G401.6 (cell line): ENCODE results near the gene SMAD3.

ENCODE experiments used
- FAIRE-seq: peaks from 2 replicates; lab custom pipeline; 2012; peaks lifted over from hg19 to GRCh38; lab: Jason Lieb, UNC

Gene SMAD3

DNA sequence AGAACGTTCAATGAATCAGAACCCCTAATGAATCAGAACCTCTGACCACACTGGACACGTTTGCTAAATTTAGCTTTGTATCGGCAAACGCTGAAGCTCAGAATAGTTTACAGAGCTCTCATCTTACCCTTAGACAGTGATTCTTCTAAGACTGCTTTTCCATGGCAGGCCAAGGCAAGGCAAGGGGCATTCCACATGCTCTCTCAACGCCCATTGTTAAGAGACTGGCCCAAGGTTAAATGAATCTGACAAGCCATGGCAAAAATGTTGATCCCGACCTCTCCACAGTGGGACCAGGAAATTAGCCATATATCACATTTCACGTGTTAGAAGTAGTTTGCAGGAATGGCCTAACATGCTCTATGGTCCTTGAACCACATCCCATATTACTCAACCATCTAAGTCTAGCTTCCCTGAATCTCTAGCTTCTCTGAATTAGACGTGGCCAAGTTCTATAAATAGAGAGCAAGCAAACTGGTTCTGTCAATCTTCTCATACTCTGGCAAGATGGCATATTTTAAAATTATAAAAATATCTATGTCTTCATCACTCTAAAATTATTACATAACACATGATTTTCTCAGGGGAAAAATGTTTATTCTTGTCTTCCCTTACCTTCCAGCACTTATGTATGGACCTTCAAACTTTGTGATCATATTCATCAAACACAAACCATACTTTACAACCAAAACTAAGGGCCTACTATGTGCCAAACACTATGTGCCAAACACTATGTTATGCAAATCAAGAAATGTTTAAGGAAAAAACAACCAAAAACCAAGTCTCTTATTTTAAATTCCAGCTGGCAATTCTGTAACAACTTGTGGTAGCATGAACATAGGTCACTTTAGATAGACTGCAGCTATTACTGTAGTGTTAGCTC is 134.7 kb downstream of the SMAD3 start:
- no peak for FAIRE-seq

DNA sequence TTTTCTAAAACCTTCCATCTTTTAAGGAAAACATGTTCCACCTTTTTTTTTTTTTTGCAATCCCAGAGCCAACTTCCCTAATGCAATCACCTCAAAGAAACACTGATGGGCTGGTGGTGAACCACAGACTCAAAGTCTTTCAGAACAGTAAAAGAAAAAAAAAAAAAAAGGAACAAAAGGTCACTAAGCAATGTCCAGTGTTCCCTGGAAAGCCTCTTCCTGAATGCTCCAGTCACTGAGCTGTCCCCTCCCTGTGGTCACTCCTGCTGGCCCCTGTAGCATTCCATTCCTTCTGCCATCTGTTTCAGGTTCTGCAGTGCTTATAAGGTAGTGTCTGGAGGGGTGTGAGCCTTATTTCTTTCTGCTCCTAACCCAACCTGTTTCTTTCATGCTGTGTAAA is 135.7 kb downstream of the SMAD3 start:
- FAIRE-seq = no peak

DNA sequence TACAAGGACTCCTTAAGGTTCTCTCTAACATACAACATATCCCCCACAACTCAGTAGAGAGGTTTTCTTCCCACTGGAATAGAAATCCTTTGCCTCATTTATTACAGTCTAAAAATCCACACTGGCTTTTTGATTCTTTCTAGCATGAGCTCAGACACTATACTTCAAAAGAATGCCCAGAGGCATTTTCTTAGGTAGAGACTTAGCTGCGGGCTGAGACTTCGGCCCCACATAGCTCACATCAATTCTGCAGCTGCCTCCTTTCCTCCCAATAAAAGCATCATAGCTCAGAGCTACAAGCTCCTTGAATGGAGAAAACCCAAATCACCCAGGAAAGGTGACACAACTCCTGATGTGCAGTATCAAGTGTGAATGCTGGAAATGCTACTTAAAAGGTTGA is 136.7 kb downstream of the SMAD3 start:
- FAIRE-seq = no peak

DNA sequence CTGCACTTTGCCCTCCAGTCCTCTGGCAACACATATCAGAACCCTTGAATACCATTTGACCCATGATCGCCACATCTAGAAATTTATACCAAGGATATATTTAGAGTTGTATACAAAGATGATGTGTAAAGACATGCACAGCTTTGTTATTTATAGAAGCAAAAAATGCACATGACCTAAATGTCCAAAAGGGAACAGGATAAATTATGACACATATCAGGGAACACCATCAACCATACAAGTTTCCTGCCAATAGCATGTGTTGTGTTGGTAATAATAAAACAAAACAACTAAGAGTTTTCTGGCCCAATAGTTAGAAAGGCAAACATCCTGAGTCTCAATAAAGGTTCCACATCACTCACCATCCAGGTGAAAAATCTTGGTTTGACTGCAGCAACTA is 137.6 kb downstream of the SMAD3 start:
- no peak for FAIRE-seq

DNA sequence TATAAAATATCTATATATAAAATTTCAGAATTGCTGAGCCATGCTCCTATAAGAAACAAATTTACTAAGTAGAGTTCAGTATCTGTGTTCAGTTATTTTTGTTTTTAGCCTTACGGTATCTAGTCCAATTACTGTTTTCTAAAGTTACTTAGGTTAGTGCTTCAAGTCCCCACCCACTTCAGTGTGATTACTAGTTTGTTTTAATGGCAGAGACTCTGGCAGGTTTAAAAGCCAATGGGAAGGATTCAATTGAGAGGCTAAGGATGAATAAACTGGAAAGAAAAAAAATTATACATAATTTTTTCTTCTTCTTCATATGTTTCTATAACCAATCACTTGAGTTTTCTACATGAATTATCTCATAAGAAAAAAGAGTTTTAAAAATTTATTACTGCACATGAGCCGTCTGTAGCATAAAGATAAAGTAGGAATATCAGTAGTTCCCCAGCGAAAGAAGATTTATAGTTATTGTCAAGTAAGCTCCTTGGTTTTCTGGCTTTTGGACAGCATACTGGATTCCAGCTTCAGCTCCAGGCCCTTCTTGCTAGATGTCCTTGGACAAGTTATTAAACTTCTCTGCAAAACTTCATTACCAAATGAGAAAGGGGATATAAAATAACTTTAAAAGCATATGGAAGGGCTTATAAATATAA is 142.3 kb downstream of the SMAD3 start:
- no peak for FAIRE-seq

DNA sequence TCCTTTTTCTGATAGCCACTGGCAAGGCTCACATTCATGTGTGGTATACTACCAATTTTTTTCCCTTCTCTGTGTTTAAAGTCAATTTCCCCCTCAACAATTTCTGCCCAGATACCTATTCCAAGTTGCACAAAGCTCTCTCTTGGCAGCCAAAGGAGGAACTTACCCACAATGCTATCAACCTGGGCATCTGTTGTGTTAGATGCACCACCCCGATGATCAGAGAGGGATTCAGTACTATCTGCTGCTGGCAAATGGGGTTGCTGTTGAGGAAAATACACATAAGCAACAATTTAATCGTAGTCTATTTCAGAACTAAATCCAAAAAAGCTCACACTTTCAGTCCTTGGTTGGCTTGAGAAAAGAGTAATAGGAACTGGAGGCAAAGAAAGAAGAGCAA is 143.0 kb downstream of the SMAD3 start:
- FAIRE-seq = no peak

DNA sequence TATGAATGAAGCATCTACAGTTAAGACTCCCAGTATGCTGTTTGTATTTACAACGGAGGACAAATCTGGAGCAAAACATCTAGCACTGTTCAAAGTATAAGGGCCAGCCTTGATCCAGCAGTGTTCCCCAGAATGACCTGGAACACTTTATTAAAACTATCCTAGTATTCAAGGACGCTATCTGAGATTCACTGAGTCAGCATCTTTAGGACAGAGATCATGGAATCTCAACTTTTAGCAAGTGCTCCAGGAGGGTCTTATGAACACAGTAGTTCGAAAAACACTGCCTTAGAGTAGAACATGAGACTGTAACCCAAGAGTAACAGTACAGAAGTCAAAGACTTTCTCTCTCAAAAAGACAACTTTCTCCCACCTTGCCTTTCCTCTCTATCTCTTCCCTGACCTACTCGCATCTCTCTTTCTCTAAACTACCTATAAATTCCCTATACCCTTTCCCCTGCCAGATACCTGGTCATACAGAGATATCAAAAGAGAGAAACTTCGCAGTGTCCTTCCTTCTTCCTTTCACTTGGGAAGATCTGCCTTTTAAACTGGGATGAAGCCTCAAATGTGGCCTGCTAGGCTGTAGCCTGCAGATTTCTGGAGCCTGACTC is 145.3 kb downstream of the SMAD3 start:
- no peak for FAIRE-seq

DNA sequence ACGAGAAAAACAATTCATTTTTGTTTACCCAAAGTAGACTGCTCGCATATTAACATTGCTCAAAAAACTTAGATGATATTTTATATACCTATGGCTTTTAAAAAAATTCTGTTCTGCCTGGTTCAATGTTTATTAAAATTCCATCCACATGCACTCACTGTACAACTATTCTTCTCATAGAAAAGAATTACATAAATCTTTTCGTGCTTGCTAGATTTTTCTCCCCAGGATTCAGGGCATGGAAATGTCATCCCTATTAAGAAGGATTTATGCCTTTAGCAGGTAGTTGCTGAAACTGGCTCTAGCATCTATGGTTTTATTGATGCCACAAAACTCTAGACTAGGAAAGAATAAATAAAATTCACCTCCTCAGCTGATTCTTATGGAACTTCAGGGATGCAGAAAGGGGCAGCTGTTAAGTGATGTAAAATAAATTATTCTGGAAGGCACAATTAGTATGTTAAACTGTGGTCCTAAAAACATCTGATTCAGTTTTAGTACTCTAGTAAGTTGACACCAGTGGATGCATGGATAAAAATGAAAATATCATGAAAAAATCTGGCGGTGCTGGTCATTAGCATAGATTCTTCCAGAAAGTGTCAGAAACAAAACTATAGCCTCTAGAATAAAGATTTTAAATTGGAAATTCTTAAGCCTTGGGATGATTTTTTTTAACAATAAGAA is 147.4 kb downstream of the SMAD3 start:
- peak; percentile 45 for FAIRE-seq

DNA sequence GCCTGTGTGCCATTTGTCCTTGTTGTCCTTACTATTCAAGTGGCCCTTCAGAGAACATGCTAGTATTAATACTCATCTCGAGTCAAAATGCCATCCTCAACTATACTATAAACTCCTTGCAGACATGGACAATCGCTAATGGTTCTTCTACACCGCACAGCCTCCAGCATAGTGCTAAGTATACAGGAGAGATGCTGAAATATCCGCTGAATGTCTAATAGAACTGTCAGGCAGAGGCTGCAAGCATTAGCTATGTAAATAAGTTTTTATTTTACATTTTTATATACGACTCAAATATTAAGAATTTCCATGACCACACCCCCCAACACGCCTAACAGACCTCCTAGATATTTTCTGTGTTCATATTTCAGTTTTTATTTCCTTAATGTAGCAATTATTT is 149.7 kb downstream of the SMAD3 start:
- no peak for FAIRE-seq

DNA sequence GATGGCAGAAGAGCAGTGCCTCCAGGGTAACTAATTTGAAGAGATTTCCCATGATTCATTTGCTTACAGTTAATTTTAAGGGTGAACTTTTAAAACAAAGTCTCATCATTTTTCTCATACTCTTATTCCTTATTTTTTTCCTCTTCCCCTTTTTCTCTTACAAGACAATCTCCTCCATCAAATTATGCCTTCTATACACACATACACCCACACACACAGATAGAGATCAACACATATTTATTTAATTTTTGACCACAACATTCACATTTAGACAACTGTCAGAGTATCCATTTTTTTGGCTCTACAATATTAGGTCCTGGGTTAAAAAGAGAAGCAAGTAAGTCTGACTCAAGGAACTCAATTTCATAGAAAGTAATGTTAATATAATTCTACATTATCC is 151.5 kb downstream of the SMAD3 start:
- FAIRE-seq = no peak

DNA sequence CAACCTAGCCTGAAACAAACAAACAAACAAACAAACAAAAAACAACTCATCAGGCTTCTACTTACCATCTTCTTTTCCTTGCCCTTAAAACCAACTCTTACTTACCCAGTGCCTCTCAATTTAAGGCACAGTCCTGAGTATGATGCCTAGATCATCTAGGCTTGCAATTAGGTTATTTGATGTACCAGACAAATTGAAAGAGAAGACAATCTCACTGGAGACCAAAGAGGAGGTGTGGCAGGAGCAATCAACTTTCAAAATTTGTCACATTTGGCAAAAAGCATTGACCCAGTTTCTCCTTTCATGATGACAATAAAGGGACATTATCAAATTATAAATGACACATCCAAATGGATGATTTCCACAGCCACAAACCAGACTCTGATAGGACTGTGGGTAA is 153.0 kb downstream of the SMAD3 start:
- no peak for FAIRE-seq

DNA sequence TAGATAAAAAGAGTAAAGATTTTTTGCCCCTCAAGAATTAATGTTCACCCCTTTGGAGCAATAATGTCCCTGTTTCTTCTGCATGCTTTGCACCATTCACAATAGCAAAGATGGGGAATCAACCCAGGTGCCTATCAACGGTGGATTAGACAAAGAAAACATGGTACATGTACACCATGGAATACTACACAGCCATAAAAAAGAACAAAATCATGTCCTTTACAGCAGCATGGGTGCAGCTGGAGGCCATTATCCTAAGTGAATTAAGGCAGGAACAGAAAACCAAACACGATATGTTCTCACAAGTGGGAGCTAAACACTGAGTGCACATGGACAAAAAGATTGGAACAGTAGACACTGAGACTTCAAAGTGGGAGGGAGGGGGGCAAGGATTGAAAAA is 153.9 kb downstream of the SMAD3 start:
- no peak for FAIRE-seq

DNA sequence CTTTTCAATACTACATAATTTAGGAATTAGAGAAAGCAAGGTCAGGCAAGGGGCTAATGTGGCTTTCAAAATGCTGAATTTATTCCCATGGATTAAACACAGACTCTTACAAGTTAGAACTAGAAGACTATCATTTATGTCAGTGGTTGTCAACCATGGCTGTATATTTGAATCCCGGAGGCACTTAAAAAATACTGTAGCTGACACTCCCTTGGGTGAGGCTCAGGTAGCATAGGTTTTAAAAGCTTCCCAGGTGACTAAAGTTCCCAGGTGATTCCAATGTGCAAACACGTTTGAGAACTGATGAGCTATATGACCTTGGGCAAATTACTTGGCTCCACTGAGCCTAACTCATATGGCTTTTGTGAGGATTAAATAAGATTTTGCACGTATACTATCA is 159.5 kb downstream of the SMAD3 start:
- no peak for FAIRE-seq

DNA sequence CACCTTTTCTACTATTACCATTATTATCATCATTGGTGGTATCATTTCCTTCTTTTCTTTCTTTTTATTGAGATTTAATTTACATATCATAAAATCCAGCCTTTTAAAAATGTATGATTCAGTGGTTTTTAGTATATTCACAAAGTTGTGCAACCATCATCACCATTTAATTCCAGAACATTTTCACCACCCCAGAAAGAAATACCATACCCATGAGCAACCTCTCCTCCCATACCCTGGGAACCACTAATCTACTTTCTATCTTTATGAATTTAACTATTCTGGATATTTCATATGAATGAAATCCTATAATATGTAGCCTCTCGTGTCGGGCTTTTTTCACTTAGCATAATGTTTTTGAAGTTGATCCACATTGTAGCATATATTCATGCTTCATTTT is 159.9 kb downstream of the SMAD3 start:
- FAIRE-seq = no peak

DNA sequence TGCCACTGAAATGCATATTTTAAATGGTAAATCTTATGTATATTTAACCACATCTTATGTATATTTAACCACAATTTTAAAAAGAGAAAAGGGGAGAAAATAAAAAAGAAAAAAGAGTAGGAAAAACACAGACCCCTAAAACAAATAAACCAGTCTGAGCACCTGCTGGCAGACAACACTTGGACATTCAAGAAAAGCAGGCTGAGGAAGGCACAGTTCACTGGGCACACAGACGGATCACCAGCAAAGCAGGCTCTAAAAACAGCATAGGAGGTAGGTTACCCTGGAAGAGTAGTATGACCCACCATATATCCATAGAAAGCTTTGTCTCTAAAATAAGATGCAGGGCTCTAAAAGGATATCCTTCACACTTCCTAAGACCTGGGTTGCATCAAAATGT is 162.0 kb downstream of the SMAD3 start:
- FAIRE-seq = no peak

DNA sequence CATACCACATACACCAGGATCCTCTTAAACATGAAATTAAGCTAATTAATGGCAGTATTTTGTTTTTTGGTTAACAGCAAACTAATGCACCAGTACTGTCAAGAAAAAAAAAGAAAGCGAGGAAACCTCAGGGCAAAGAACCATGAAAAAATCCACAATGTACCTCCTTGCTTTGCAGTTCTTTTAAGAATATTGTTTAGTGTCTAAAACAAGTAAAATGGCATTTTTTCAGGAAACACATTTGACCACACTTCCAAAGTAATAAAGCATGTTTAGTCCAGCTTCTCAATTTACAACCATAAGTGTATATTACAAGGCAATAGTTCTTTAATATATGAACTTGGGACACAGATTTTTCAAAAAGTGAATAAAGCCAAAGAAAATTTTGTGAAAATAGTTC is 162.4 kb downstream of the SMAD3 start:
- no peak for FAIRE-seq

DNA sequence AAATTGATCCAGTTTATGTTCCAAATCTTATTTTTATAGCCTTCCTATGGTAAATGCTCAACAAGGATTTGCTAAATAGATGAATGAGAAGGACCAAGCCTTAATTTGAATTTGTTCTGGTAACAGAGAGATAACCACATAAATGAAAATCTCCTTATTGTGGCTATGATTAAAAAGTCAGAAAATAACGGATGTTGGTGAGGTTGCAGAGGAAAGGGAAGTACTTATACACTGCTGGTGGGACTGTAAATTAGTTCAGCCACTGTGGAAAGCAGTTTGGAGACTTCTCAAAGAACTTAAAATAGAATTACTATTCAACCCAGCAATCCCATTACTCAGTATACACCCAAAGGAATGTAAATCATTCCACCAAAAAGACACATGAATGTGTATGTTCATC is 162.9 kb downstream of the SMAD3 start:
- no peak for FAIRE-seq

DNA sequence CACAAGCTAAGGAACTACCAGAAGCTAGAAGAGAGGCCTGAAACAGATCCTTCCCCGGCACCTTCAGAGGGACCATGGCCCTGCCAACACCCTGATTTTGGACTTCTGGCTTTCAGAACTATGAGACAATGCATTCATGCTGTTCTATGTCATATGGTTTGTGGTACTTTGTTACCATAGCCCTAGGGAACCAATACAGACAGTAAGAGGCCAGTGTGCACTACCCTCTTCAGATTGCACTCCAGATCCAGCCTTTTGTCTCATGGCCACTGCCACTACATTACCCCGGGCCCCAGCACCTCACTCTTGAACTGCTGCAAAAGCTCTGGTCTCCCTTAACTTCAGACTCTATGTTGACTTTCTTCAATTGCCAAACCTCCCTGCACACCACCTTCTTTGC is 165.1 kb downstream of the SMAD3 start:
- no peak for FAIRE-seq

DNA sequence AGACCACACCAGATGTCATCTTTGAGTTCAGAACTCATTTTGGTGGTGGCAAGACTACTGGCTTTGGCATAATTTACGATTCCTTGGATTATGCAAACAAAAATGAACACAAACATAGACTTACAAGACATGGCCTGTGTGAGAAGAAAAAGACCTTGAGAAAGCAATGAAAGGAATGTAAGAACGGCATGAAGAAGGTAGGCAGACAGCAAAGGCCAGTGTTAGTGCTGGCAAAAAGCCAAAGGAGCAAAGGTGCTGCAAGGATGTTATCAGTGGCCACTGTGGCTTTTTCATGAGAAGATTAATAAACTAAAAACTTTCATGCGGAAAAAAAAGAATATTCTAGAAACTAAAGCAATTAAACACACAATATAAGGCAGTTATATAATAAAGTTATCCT is 167.2 kb downstream of the SMAD3 start:
- no peak for FAIRE-seq

DNA sequence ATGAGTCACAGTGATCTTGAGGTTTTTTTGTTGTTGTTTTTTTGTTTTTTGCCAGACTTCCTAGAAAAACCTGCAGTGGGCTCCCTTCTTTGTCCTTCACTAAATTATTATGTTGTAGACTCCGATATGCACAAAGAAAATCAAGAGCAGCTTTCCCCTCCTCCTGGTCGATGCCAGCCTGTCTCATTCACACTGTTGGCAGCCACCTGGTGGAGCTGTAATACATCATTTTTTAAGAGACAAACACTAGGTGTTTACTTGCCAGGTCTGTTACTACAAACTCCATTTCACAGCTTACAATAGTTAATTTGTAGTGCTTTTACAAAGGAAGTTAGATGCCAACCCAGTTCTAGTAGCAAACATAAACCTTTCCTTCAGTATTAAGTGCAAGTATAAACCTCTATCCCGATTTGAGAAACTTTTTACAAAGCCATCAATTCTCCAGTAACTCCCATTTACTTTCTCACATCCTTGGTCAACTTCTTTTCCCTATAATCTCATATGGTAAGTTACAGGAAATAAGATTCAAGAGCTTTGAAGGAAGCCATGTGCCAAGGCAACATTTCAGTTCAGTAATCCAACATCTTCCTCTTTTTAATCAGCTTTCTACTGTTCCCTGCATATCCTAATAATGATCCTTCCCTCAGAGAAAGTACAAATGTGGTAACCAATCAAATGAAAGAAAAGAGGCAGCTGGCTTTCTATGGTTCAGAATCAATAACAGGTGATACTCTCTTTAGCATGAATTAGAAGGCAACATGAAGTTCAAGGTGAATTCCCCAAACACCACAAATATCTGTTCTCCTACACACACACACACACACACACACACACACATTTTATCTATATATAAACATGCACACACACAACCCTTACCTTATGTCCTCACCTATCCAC is 175.1 kb downstream of the SMAD3 start:
- FAIRE-seq = peak; percentile 6

DNA sequence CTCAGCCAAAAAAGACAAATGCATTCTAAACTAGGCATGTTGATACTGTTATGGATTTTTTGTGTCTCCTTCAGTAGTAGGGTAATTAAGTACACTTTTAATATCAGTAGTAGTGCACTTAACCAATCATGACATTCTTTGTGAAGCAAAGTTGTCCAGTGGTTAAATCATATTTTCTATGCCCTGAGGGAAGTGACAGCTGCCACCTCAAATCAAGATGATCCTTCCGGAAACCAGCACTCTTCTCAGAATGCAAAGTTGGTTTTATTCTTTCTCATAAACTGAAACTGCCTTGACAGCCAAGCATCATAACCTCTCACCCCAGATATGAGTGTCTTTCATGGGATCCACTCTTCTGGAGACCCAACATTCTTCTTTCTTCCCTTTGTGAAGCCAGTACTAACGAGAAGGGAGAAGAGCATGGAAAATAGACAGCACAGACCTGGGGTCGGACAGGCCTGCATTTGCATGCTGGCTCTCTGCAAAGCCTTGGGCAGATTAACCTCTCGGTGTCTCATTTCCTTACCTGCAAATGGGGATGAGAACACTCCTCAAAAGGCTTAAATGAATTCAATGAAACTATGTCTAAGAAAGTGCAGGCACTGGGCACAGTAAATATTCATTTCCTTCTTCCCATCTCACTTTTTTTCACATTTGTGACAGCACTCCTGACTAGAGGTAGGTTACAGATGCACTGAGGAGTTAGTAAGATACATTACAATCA is 175.9 kb downstream of the SMAD3 start:
- no peak for FAIRE-seq
